B cell (primary cell): ENCODE data around the gene ILDR2.

ENCODE experiments used
- CTCF ChIP-seq: fragments of 200-600 bp; IDR thresholded peaks from one replicate; pipeline ENCODE4 v1.8.0; 2022; ENCODE audit warnings: antibody characterized with exemption, mild to moderate bottlenecking
- EZH2 ChIP-seq: IDR thresholded peaks from 2 replicates; pipeline ENCODE4 v1.6.1; 2012; ENCODE audit warnings: borderline replicate concordance, low read depth, mild to moderate bottlenecking, moderate library complexity, low read length; ENCODE audit not compliant: insufficient read depth, poor library complexity, severe bottlenecking

- TF ChIP-seq CTCF (no peak), EZH2 (no peak)
These were observed 23.7 kb upstream of the ILDR2 start for GRCh38 chr1:166999075-166999474.
